ENCODE measurements around the gene SATB2.

SATB2 gene

DNA sequence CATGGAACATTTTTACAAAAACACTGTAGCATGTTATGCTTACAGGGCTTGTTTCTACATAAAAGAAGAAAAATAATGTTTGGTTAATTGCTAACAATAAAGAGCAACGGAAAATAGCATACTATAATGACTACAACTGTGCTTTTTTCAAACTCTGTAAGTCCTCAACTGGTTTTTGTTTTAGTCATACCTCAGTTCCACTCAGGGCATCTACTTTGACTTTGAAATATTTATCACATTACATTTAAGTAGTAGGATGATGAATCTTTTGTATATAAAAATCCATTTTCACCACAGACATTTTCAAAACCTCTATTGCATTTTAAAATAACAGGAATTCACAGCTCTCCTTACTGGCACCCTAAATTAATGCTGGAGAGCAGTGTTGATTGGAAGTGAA is 8.3 kb downstream of the SATB2 start:
- WGBS (ENCODE audit: insufficient coverage, insufficient read length): no CpG with 5 or more reads among the region's 1 CpG
- Histone ChIP-seq H3K4me1 (ENCODE audit: control insufficient read depth, insufficient read depth, low read length) (peaks cover 2% of the 10 kb centered on the region; the same call in 1 of the 2 replicates), H3K27ac (ENCODE audit: low read length) (no peak overlapping the region), H3K9me3 (ENCODE audit: control insufficient read depth, insufficient read depth, low read length) (no peaks in the 10 kb centered on the region), H3K27me3 (ENCODE audit: control insufficient read depth, insufficient read depth, low read length) (no peaks in the 10 kb centered on the region), H3K36me3 (ENCODE audit: control insufficient read depth, insufficient read depth, low read length) (no peaks in the 10 kb centered on the region), H3K4me3 (ENCODE audit: low read length) (no peak overlapping the region)
- no peak for DNase-seq (ENCODE audit: low read depth, low spot score)

GRCh38 chr2:199446996-199447576 is 10.7 kb downstream of the SATB2 start:
- DNase-seq (ENCODE audit: low read depth, low spot score): no peak
- no peaks in the 10 kb centered on the region for H3K9me3 ChIP-seq (ENCODE audit: control insufficient read depth, insufficient read depth, low read length)
- H3K36me3 ChIP-seq (ENCODE audit: control insufficient read depth, insufficient read depth, low read length): no peaks in the 10 kb centered on the region
- no CpG with 5 or more reads among the region's 10 CpGs for WGBS (ENCODE audit: insufficient coverage, insufficient read length)
- H3K27ac ChIP-seq (ENCODE audit: low read length): no peak overlapping the region
- peaks cover 2% of the 10 kb centered on the region; the same call in 1 of the 2 replicates for H3K4me1 ChIP-seq (ENCODE audit: control insufficient read depth, insufficient read depth, low read length)
- no peaks in the 10 kb centered on the region for H3K27me3 ChIP-seq (ENCODE audit: control insufficient read depth, insufficient read depth, low read length)
- H3K4me3 ChIP-seq (ENCODE audit: low read length): no peak overlapping the region

- WGBS (ENCODE audit: insufficient coverage, insufficient read length): no CpG with 5 or more reads among the region's 4 CpGs
- Histone ChIP-seq H3K9me3 (ENCODE audit: control insufficient read depth, insufficient read depth, low read length) (no peaks in the 10 kb centered on the region), H3K4me3 (ENCODE audit: low read length) (no peak overlapping the region), H3K27me3 (ENCODE audit: control insufficient read depth, insufficient read depth, low read length) (no peaks in the 10 kb centered on the region), H3K27ac (ENCODE audit: low read length) (no peak overlapping the region), H3K4me1 (ENCODE audit: control insufficient read depth, insufficient read depth, low read length) (peaks cover 2% of the 10 kb centered on the region; the same call in 1 of the 2 replicates), H3K36me3 (ENCODE audit: control insufficient read depth, insufficient read depth, low read length) (no peaks in the 10 kb centered on the region)
- no peak for DNase-seq (ENCODE audit: low read depth, low spot score)
Observed at GRCh38 chr2:199444749-199445148, 13.0 kb downstream of the SATB2 start.

GRCh38 chr2:199443589-199444130 is 14.1 kb downstream of the SATB2 start:
- Histone ChIP-seq H3K4me1 (ENCODE audit: control insufficient read depth, insufficient read depth, low read length) (peaks cover 2% of the 10 kb centered on the region; the same call in 1 of the 2 replicates), H3K4me3 (ENCODE audit: low read length) (no peak overlapping the region), H3K9me3 (ENCODE audit: control insufficient read depth, insufficient read depth, low read length) (no peaks in the 10 kb centered on the region), H3K36me3 (ENCODE audit: control insufficient read depth, insufficient read depth, low read length) (no peaks in the 10 kb centered on the region), H3K27me3 (ENCODE audit: control insufficient read depth, insufficient read depth, low read length) (no peaks in the 10 kb centered on the region), H3K27ac (ENCODE audit: low read length) (no peak overlapping the region)
- DNase-seq (ENCODE audit: low read depth, low spot score): no peak
- WGBS (ENCODE audit: insufficient coverage, insufficient read length): no CpG with 5 or more reads among the region's 3 CpGs

DNA sequence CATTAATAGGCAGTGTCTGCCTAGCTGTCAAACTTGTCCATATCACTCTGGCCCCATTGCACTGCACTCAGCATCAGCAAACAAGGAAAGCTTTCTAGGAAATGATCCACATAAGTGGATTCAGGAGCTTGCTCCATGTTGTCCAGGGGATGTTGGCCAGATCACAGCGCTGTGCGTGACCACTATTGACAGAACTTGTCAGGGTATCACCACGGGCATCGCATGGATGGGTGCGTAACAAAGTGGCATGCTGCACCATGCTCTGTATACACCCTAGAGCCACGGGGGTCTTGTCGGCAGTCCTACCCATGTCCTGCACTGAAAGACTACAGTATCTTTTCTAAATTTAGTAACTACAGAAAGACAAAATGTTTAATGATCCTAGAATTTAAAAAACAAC is 15.6 kb downstream of the SATB2 start:
- peaks cover 2% of the 10 kb centered on the region; the same call in 1 of the 2 replicates for H3K4me1 ChIP-seq (ENCODE audit: control insufficient read depth, insufficient read depth, low read length)
- H3K36me3 ChIP-seq (ENCODE audit: control insufficient read depth, insufficient read depth, low read length): no peaks in the 10 kb centered on the region
- no peak for DNase-seq (ENCODE audit: low read depth, low spot score)
- no CpG with 5 or more reads among the region's 7 CpGs for WGBS (ENCODE audit: insufficient coverage, insufficient read length)
- no peak overlapping the region for H3K27ac ChIP-seq (ENCODE audit: low read length)
- no peaks in the 10 kb centered on the region for H3K9me3 ChIP-seq (ENCODE audit: control insufficient read depth, insufficient read depth, low read length)
- no peak overlapping the region for H3K4me3 ChIP-seq (ENCODE audit: low read length)
- no peaks in the 10 kb centered on the region for H3K27me3 ChIP-seq (ENCODE audit: control insufficient read depth, insufficient read depth, low read length)

- peaks cover 1% of the 10 kb centered on the region; the same call in 1 of the 2 replicates for H3K4me1 ChIP-seq (ENCODE audit: control insufficient read depth, insufficient read depth, low read length)
- H3K27ac ChIP-seq (ENCODE audit: low read length): no peak overlapping the region
- no peak for DNase-seq (ENCODE audit: low read depth, low spot score)
- H3K4me3 ChIP-seq (ENCODE audit: low read length): no peak overlapping the region
- H3K27me3 ChIP-seq (ENCODE audit: control insufficient read depth, insufficient read depth, low read length): no peaks in the 10 kb centered on the region
- no peaks in the 10 kb centered on the region for H3K36me3 ChIP-seq (ENCODE audit: control insufficient read depth, insufficient read depth, low read length)
- no peaks in the 10 kb centered on the region for H3K9me3 ChIP-seq (ENCODE audit: control insufficient read depth, insufficient read depth, low read length)
- no CpG with 5 or more reads among the region's 4 CpGs for WGBS (ENCODE audit: insufficient coverage, insufficient read length)
Observed at GRCh38 chr2:199441759-199442158, 16.0 kb downstream of the SATB2 start.

DNA sequence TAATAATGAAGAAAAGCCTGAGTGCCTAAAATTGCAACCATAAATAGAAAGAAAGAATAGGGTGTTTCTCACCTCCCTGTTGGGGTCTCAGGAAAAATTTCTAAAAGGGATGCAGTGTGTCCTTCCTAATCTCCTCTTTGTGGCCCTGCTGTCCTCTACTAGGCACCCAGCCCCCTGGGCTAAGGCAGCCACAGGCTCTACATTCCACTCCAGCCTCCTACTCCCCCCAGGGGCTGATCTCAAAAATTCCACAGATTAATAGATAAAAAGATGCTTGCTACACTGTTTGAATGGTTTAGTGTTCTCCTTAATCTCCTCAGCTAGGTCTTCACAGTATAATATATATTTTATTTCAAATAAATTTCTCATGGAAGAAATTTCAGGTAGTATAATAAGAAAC is 17.6 kb downstream of the SATB2 start:
- Histone ChIP-seq H3K4me1 (ENCODE audit: control insufficient read depth, insufficient read depth, low read length) (peaks cover 1% of the 10 kb centered on the region; the same call in 1 of the 2 replicates), H3K4me3 (ENCODE audit: low read length) (no peak overlapping the region), H3K36me3 (ENCODE audit: control insufficient read depth, insufficient read depth, low read length) (no peaks in the 10 kb centered on the region), H3K27me3 (ENCODE audit: control insufficient read depth, insufficient read depth, low read length) (no peaks in the 10 kb centered on the region), H3K27ac (ENCODE audit: low read length) (no peak overlapping the region), H3K9me3 (ENCODE audit: control insufficient read depth, insufficient read depth, low read length) (no peaks in the 10 kb centered on the region)
- no peak for DNase-seq (ENCODE audit: low read depth, low spot score)

GRCh38 chr2:199439542-199439941 is 18.2 kb downstream of the SATB2 start:
- WGBS (ENCODE audit: insufficient coverage, insufficient read length): no CpG with 5 or more reads among the region's 5 CpGs
- Histone ChIP-seq H3K36me3 (ENCODE audit: control insufficient read depth, insufficient read depth, low read length) (no peaks in the 10 kb centered on the region), H3K9me3 (ENCODE audit: control insufficient read depth, insufficient read depth, low read length) (no peaks in the 10 kb centered on the region), H3K27me3 (ENCODE audit: control insufficient read depth, insufficient read depth, low read length) (no peaks in the 10 kb centered on the region), H3K4me3 (ENCODE audit: low read length) (no peak overlapping the region), H3K27ac (ENCODE audit: low read length) (no peak overlapping the region), H3K4me1 (ENCODE audit: control insufficient read depth, insufficient read depth, low read length) (peaks cover 1% of the 10 kb centered on the region; the same call in 1 of the 2 replicates)
- DNase-seq (ENCODE audit: low read depth, low spot score): no peak

DNA sequence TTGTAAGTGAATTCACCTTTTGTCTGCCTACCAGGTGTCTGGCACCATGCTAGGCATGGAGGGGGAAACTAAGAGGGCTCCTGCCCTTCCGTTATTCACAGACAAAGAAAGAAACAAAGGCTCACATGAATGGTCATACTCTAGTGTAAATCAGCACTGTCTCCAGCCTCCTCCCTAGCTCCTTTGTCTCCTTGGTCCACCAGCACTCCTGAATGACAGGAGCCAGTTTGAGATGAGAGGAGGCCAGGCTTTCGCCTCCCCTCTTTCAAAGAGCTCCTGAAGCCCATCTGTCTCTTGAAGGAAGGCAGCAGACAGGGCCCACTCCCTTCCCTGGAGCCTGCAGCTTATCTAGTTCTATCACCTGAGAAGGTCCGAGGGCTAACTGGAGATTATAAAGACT is 18.7 kb downstream of the SATB2 start:
- WGBS (ENCODE audit: insufficient coverage, insufficient read length): no CpG with 5 or more reads among the region's 3 CpGs
- H3K27ac ChIP-seq (ENCODE audit: low read length): no peak overlapping the region
- no peak overlapping the region for H3K4me3 ChIP-seq (ENCODE audit: low read length)
- DNase-seq (ENCODE audit: low read depth, low spot score): no peak
- no peaks in the 10 kb centered on the region for H3K9me3 ChIP-seq (ENCODE audit: control insufficient read depth, insufficient read depth, low read length)
- H3K36me3 ChIP-seq (ENCODE audit: control insufficient read depth, insufficient read depth, low read length): no peaks in the 10 kb centered on the region
- peaks cover 1% of the 10 kb centered on the region; the same call in 1 of the 2 replicates for H3K4me1 ChIP-seq (ENCODE audit: control insufficient read depth, insufficient read depth, low read length)
- no peaks in the 10 kb centered on the region for H3K27me3 ChIP-seq (ENCODE audit: control insufficient read depth, insufficient read depth, low read length)

- WGBS (ENCODE audit: insufficient coverage, insufficient read length): no CpG with 5 or more reads among the region's 1 CpG
- Histone ChIP-seq H3K27ac (ENCODE audit: low read length) (no peak overlapping the region), H3K36me3 (ENCODE audit: control insufficient read depth, insufficient read depth, low read length) (no peaks in the 10 kb centered on the region), H3K4me1 (ENCODE audit: control insufficient read depth, insufficient read depth, low read length) (peaks cover 5% of the 10 kb centered on the region; the same call in 1 of the 2 replicates), H3K4me3 (ENCODE audit: low read length) (no peak overlapping the region), H3K27me3 (ENCODE audit: control insufficient read depth, insufficient read depth, low read length) (no peaks in the 10 kb centered on the region), H3K9me3 (ENCODE audit: control insufficient read depth, insufficient read depth, low read length) (no peaks in the 10 kb centered on the region)
- DNase-seq (ENCODE audit: low read depth, low spot score): no peak
Observed at GRCh38 chr2:199434555-199434954, 23.2 kb downstream of the SATB2 start.
